GM15510 (cell line): ENCODE measurements around the gene WDR37.

Experiments
- POLR2A ChIP-seq: IDR thresholded peaks from 3 replicates; pipeline ENCODE4 v1.6.1; 2011; ENCODE audit warnings: borderline replicate concordance; ENCODE audit not compliant: insufficient read length; ENCODE audit errors: extremely low read depth

Gene WDR37

DNA sequence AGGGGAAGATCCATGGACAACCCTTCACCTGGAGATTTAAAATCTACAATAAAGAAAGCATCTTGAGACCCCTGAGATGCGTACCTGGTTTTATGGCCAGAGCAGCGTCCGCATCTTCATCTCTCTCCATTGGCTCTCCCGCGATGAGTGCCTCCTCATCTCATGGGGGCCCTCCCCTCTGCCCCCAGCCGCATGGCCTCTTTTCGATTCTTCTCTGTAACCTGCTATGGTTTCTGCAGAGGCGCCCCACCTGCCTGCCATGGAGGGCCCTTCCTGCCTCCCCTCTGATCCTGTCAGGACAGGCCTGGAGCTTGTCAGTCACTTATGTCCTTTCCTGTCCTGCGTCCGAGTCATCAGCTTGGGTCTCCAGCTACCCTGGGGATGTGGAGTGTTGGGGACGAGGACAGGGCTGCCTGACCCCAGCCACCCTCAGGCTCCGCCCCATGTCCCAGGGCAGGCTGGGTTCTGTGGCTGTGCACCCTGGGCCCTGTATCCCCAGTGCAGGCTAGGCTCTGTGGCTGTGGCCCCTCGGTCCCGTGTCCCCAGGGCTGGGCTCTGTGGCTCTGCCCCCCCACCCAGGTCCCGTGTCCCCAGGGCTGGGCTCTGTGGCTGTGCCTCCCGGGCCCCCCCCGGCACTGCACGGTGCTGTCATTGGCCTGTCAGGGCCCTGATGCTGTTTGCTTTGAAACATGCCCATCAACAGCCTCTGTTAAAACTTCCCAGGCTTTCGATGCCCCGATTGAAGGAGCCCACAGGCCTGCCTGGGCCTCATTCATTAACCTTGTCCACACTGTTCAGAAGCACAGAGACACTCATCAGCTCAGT lies 99.8 kb downstream of the WDR37 start:
- no peak for TF ChIP-seq POLR2A

DNA sequence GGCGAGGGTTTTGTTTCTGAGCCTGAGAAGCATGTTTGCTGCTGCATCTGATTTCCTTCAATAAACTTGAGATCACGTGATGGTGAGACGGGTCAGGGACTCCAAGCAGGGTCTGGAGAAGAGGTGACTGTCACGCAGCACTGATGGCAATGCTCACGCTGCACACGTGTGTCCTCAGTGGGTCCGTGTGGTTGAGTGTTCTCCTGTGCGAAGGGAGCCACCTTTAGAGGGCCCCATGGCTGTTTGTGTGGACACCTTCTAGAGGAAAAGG lies 100.4 kb downstream of the WDR37 start:
- no peak for TF ChIP-seq POLR2A

DNA sequence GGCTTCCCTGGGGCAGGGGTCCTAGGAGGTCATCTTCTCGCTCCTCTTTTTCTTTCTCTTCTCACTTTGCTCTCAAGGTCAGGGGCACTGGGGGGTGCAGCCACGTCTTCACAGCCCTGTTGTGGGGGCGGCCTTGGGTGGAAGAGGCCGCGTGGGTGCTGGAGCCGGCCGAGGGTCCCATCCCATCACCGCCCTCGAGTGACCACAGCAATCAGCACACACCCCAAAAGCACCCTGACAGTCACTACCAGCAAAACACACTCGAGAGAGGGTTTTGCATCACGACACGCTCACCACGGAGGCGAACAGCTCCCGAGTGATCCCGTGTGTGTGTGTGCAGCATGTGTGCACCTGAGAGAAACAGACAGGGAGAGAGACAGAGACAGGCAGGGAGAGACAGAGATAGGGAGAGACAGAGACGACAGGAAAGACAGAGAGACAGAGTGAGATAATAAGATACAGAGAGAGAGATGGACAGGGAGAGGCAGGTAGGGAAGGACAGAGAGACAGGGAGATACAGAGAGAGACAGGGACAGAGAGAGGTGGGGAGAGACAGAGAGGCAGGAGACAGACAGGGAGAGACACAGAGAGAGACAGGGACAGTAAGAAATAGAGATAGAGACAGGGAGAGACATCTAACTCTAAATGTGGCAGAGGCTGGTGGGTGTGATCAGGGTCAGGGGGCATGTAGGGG lies 100.9 kb downstream of the WDR37 start:
- TF ChIP-seq POLR2A: no peak

DNA sequence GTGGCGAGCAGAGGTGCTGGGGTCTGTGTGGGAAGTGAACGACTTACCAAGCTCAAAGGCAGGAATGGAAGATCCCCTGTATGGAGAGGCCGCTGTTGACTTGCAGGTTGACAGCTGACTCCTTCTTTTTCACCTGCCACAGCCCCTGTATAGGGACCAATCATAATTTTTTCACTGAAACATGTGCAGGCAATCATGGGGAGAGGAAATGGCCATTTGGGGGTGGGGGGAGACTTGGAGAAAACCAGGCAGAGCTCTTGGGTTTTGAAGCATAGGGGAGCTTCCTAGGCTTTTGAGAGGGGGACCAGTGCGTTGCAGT lies 101.4 kb downstream of the WDR37 start:
- TF ChIP-seq POLR2A: no peak

DNA sequence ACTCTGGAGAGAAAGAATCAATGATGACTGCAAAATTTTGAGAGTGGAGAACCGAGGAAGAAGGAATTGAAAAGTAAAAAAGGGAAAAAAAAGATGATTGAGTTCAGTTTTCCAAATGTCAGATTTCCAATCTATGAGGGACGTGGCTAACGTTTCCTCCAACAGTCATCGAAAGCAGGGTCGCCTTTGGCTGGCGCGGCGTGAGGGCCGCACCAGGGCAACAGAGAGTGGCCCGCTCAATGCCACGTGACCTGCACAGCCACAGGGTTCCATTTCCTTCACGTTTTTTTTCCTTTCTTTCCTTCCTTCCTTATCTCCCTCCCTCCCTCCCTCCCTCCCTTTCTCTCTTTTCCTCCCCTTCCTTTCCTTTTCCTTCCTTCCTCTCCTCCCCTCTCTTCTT lies 101.9 kb downstream of the WDR37 start:
- TF ChIP-seq POLR2A: no peak

DNA sequence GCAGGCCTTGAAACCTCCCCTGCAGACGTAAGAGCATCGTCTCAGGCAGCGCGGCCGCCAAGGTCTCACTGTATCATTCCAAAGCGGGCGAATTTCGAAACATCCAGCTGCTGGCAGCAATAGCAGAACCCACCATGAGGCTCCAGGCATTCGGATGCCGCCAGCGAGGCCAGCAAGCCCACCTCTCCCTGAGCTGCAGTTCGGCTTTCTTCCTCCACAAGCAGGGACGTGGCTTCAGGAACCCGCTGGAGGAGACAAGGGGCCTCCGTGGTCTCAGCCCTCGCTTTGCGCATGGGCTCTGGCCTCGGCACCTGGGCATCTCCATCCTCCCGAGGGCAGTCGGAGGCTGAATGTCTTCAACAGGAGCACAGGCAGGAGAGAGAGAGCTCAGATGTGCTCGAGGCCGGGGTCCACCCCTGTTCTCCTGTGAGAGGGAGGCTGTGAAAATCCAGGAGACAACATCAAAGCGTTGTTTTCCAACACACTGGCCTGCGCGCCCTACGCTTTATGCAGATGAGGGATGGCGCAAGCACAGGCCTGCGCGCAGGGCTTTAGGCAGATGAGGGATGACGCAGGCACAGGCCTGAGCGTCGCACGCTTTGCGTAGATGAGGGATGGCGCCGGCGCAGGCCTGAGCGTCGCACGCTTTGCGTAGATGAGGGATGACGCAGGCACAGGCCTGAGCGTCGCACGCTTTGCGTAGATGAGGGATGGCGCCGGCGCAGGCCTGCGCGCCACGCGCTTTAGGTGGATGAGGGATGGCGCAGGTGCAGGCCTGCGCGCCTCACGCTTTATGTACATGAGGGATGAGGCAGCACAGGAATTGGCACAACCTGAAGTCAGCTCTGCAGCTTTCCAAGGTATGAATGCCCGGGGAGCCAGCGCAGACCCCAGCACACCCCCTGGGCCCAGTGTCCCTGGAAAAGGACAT lies 103.2 kb downstream of the WDR37 start:
- no peak for TF ChIP-seq POLR2A

DNA sequence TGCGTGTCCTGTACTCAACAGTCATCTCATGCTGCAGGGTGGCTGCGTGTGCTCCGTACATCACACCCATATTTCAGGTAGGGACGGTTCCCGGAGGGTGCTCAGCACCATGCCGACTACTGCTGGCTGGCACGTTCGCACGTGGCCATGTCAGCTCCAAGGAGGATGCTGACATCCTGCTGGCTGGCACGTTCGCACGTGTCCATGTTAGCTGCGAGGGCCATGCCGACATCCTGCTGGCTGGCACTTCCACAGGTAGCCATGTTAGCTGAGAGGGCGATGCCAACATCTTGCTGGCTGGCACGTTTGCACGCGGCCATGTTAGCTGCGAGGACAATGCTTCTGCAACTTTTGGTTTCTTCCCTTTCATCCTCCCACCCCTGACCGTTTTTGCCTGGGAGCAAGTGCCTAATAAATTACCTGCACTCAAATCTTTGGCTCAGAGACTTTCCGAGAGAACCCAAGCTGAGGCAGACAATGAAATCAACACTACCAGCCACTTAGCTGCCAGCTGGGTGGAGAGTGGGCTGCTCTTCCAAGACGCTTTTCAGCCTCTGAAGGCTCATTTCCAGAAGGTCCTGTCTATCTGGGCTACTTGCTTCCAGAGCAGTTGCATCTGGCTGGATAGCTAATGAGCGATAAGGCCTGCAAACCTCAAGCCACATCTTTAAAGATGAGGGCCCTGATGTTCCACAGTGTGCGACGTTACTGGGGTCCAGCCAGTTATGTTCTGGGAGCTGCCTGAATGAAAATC lies 104.6 kb downstream of the WDR37 start:
- TF ChIP-seq POLR2A: no peak

DNA sequence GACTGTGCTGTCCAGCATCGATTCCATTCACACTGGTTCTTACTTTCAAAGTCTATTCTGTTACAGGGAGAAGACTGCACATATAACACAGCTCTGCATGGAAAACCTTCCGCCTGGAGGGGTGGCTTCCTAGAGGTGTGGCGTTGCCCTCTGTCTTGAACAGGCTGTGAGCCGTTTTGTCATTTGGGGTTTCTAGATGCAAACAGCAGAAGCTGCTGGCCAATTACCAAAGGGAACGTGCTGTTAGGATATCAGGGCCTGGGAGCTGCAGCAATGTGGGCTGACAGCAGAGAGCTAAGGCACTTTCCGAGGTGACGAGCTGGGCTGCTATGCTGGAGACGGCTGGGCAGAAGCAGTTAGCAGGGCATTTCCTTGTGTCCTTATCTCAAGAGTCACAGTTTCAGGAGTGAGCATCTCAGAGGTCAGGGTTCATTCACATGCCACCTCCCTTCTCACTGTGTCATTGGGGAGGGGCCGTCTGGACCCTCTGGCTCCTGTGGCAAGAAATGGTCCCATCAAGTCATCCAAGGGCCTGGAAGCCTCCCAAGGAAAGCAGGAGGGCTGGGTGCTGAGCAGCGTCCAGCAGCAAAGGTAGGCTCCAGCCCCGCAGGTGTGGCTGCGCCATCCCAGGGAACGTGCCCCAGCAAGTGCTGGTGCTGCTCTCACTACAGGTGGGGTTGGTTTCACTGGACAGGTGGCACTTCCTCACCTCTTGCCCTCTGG lies 106.5 kb downstream of the WDR37 start:
- no peak for TF ChIP-seq POLR2A

DNA sequence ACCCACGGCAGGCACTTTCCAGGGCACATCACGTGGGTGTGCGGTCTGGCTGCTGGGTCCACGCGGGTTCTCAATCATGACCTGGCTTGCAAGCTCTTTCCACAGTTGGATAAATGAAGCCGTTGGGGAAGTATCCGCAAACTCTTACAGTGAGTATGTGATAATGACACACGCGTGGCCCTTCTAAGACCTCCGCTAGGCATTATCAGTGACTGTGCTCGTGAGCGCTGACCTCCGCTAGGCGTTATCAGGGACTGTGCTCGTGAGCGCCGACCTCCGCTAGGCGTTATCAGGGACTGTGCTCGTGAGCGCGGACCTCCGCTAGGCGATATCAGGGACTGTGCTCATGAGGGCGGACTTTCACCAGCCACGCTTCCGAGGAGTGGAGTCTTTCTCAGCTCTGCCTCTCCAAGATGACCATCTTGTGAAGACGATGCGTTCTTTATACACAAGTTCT lies 107.0 kb downstream of the WDR37 start:
- no peak for TF ChIP-seq POLR2A

DNA sequence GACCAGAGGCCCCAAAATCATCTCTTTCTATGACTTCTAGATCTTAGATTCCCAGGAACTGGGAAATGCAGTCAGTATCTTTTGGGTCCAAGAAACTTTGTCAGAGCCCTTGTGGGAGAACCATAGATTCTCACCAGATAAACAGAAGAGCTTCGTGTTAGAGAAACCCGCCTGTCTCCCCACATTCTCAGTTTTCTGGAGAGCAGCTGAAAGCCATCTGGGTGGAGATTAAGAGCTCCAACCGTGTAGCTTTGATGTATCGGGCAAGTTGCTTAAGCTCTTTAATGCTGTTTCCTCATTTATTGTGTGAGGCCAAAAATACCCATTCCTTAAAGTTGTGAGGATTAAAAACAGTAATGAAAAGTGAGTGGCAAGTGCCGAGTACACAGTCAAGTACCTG lies 107.6 kb downstream of the WDR37 start:
- TF ChIP-seq POLR2A: no peak

DNA sequence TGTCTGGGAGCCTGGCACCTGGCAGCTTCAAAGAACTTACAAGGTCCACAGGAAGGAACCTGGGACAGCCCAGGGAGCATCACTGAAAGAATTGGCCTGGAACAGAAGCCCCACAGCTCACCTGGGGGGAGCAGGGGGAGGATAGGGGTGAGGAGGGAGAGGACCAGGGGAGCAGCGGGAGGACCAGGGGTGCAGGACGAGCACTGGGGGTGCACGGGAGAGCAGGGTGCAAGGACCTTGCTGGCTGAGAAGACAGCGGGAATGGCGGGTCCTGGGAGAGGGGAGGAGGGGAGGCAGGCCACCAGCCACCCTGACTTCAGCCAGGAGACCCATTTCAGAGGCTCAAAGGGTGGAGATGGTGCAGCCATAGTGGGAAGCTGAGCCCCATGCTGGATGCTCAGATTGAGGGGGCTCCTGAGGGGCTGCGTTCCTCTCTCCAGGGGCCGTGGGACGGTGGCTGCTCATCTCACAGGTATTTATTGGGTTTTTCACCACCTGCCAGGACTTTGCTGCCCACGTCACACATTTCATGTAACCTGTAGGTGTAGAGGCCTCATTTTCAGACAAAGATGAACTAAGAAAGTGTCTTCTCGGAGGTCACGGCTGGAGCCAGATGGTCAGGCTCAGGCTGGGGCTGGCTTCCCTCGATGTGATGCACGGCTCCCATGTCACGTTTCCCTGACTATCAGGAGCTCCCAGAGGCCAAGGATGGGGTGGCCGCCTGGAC lies 110.1 kb downstream of the WDR37 start:
- no peak for TF ChIP-seq POLR2A

DNA sequence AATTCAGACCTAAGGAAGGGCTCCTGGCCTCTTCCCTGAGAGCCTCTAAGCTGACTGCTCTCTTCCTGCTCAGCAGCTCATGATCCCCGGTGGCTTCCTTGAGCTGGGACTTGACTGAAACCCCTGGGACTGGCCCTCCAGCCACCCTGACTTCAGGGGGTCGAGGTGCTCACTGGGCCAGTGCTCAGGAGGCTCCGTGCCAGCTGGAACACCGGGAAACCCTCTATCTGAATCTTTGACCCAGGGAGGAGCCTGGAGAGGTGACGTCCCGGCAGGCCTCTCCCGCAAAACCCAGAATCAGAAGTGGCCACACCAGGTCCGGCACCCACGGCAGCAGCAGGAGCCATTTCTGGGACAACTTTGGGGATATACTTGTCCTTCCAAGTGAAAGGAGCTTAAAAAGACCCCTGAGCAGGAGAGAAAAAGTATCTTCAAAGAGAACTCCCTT lies 110.7 kb downstream of the WDR37 start:
- TF ChIP-seq POLR2A: no peak

DNA sequence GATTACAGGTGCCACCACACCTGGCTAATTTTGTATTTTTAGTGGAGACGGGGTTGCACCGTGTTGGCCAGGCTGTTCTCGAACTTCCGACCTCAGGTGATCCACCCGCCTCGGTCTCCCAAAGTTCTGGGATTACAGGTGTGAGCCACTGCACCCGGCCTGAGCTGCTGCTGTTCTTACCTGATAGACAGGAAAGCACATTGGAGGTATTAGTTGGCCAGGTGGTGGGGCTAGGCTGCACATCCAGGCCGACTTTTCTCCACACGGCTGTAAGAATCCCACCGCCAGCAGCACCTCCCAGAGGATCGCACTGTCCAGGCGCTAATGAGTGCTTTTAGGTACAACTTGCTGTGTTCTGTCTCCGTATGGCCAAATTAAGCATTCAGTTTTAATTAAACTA lies 112.6 kb downstream of the WDR37 start:
- TF ChIP-seq POLR2A: no peak
